Upper lobe of left lung (tissue), 6 donors: ENCODE results near the gene COL19A1. TPM values are rescaled to one million over a fixed set of nuclear protein-coding genes. Genes with fewer than 3 reads are reported as not detected.

Source experiments
- ATAC-seq, 2 donors: fragments of 200-7000 bp; cut with Tn5 transposase; one replicate each; pipeline ENCODE4 v1.9.1; 2022; ENCODE audit warnings: mild to moderate bottlenecking in 2 of 2, moderate library complexity in 2 of 2; ENCODE audit not compliant: low FRiP score in 2 of 2
- DNase-seq, 2 donors: peaks; one replicate each; pipeline ENCODE4 v3.0.0-alpha.2; 2019 to 2020
- H3K27ac ChIP-seq, 4 donors: fragments of 200-600 bp; sonication (generic); one replicate each; pipeline ENCODE4 v1.5.1; 2016 to 2019
- H3K27me3 ChIP-seq, 4 donors: fragments of 200-600 bp; sonication (generic); one replicate each; pipeline ENCODE4 v1.5.1; 2017 to 2019
- H3K36me3 ChIP-seq, 4 donors: fragments of 200-600 bp; sonication (generic); one replicate each; pipeline ENCODE4 v1.5.1; 2016 to 2019
- H3K4me1 ChIP-seq, 4 donors: fragments of 200-600 bp; sonication (generic); one replicate each; pipeline ENCODE4 v1.5.1; 2018 to 2019
- H3K4me3 ChIP-seq, 4 donors: fragments of 200-600 bp; sonication (generic); one replicate each; pipeline ENCODE4 v1.5.1; 2017 to 2019; ENCODE audit warnings: mild to moderate bottlenecking in 2 of 4, moderate library complexity in 1 of 4
- H3K9me3 ChIP-seq, 4 donors: fragments of 200-600 bp; sonication (generic); one replicate each; pipeline ENCODE4 v1.5.1; 2018 to 2019
- CTCF ChIP-seq, 6 experiments: fragments of 450-650 bp in 4 of 6; fragments of 200-600 bp in 2 of 6; sonication (generic) in 2 of 6; IDR thresholded peaks; one replicate each; pipeline ENCODE4 v1.5.1; 2016 to 2019; ENCODE audit warnings: antibody characterized with exemption in 6 of 6
- EP300 ChIP-seq, 4 donors: sonication (generic); formaldehyde crosslinking; IDR thresholded peaks; one replicate each; pipeline ENCODE4 v1.5.1; 2017; ENCODE audit warnings: antibody characterized with exemption in 4 of 4, control low read depth in 2 of 4
- POLR2A ChIP-seq, 4 donors: fragments of 450-650 bp; IDR thresholded peaks; one replicate each; pipeline ENCODE4 v1.5.1; 2016 to 2017; ENCODE audit warnings: antibody characterized with exemption in 4 of 4, mild to moderate bottlenecking in 2 of 4
- POLR2AphosphoS5 ChIP-seq, 2 donors: sonication (generic); formaldehyde crosslinking; IDR thresholded peaks; one replicate each; pipeline ENCODE4 v1.5.1; 2017; ENCODE audit warnings: antibody characterized with exemption in 2 of 2
- WGBS, 2 donors: methylation state at CpG; one replicate each; pipeline ENCODE4 v1.1.5; 2017 to 2018; 5-methylcytosine and 5-hydroxymethylcytosine counted together
- total RNA-seq, 6 donors: library from RNA; depleted of rRNA in 4 of 6; stranded (reverse); fragments of >200 nt in 4 of 6; gene quantifications; one replicate each; pipeline versions ENCODE4 v1.1.0 to v1.2.1, GENCODE V29; 2016 to 2021
- donor health status: DM: no; HTN: no; CAD: no; lungs with moderate emphysema.
- donor health status: DM: no; HTN: yes; CAD: no; lungs with severe emphysema.

The COL19A1 gene
- total RNA-seq, 6 donors from 2014 or later, result 0.49 to 1.0 TPM; not detected in 4

DNA sequence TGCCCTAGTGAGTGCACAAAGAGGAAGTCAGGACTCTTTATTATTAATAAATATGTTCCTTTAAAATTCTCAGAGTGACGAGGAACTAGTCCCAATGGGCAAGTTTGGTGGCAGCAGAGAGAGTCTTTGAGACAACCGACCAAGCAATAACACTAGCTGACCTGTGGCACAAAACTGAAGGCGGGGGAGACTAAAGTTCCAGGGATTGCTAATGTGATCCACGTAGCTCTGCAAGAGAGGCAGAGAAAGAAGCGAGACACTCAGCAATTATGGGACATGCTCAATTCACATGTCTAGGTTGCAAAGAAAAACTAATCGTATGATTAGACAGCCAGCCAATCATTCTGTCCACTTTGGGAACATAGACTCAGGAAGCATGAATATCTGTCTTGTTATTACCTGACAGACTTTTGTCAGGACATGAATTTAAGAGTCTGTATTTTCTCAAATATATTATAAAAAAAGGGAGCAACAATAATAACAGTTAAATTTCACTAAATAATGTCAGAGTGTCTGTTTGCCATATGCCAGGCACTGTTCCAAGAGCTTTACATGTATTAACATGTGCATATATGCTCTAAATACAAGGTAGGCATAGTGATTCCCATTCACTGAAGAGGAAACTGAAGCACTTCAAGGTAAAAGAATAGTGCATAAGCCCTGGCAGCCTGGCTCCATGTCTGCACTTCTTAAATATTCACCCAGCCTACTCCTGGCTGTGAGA is 355.5 kb downstream of the COL19A1 start:
- H3K4me3 ChIP-seq, result no peak overlapping the region
- no peak for DNase-seq
- 59 to 66% methylated on average over 6 of the region's 6 CpGs for WGBS, 2 donors
- TF ChIP-seq CTCF (IDR thresholded peaks at IDR 0.05), result no peak
- no peak for TF ChIP-seq POLR2AphosphoS5 (IDR thresholded peaks at IDR 0.05)
- TF ChIP-seq POLR2A (IDR thresholded peaks at IDR 0.05), result no peak
- no peak for TF ChIP-seq EP300 (IDR thresholded peaks at IDR 0.05)
- H3K9me3 ChIP-seq, result no peaks in the 10 kb centered on the region
- no peaks in the 10 kb centered on the region for H3K4me1 ChIP-seq
- no peak for ATAC-seq
- no peaks in the 10 kb centered on the region for H3K36me3 ChIP-seq
- no peak overlapping the region for H3K27ac ChIP-seq
- no peaks in the 10 kb centered on the region for H3K27me3 ChIP-seq

GRCh38 chr6:70222439-70222749 is 356.0 kb downstream of the COL19A1 start:
- no peaks in the 10 kb centered on the region for H3K9me3 ChIP-seq
- ATAC-seq (no peak), DNase-seq (no peak)
- no peaks in the 10 kb centered on the region for H3K36me3 ChIP-seq
- H3K27me3 ChIP-seq, result no peaks in the 10 kb centered on the region
- no peak overlapping the region for H3K27ac ChIP-seq
- TF ChIP-seq CTCF (IDR thresholded peaks at IDR 0.05) (no peak), POLR2A (IDR thresholded peaks at IDR 0.05) (no peak), EP300 (IDR thresholded peaks at IDR 0.05) (no peak), POLR2AphosphoS5 (IDR thresholded peaks at IDR 0.05) (no peak)
- no peaks in the 10 kb centered on the region for H3K4me1 ChIP-seq
- no peak overlapping the region for H3K4me3 ChIP-seq
- 53 to 64% methylated on average over 2 of the region's 2 CpGs for WGBS, 2 donors

- no peak for DNase-seq
- WGBS, 2 donors, result 87 to 89% methylated on average over 2 of the region's 2 CpGs
- no peaks in the 10 kb centered on the region for H3K4me1 ChIP-seq
- H3K4me3 ChIP-seq, result no peak overlapping the region
- no peak overlapping the region for H3K27ac ChIP-seq
- no peaks in the 10 kb centered on the region for H3K9me3 ChIP-seq
- ATAC-seq, result no peak
- TF ChIP-seq EP300 (IDR thresholded peaks at IDR 0.05) (no peak), POLR2AphosphoS5 (IDR thresholded peaks at IDR 0.05) (no peak), POLR2A (IDR thresholded peaks at IDR 0.05) (no peak), CTCF (IDR thresholded peaks at IDR 0.05) (no peak)
- H3K36me3 ChIP-seq, result no peaks in the 10 kb centered on the region
- H3K27me3 ChIP-seq, result no peaks in the 10 kb centered on the region
Measured at GRCh38 chr6:70225055-70225454, 358.7 kb downstream of the COL19A1 start.

DNA sequence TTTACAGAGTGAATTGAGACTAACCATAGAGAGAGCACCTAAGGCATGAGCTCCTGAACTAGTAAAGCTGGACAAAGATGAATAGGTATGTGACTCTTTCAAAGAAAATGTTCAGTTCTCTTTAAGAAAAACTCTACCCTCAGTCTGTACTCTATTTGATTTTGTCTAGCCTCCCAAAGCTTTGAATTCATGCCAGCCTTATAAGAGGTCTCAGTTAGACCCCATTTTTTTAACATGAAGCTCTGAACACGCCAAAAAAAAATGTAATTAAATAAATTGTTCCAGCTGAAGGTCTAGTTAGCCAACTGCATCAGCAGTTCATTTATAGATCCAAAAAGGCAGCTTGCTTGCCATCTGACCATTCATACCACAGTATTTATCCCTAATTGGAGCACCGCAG is 365.0 kb downstream of the COL19A1 start:
- 59 to 69% methylated on average over 2 of the region's 2 CpGs for WGBS, 2 donors
- no peak for DNase-seq
- Histone ChIP-seq H3K36me3 (no peaks in the 10 kb centered on the region), H3K4me1 (no peaks in the 10 kb centered on the region), H3K9me3 (no peaks in the 10 kb centered on the region), H3K4me3 (no peak overlapping the region), H3K27ac (no peak overlapping the region), H3K27me3 (no peaks in the 10 kb centered on the region)
- no peak for ATAC-seq
- no peak for TF ChIP-seq POLR2AphosphoS5 (IDR thresholded peaks at IDR 0.05)
- no peak for TF ChIP-seq EP300 (IDR thresholded peaks at IDR 0.05)
- no peak for TF ChIP-seq POLR2A (IDR thresholded peaks at IDR 0.05)
- TF ChIP-seq CTCF (IDR thresholded peaks at IDR 0.05), result no peak
